HG03520 (cell line): ENCODE data around the gene MRTFB.
"Not testable (repeated sequence)": the region's sequence is repeated elsewhere in the genome, so short reads cannot be mapped to it uniquely, and the experiment has no call there.

Source experiments
- ATAC-seq: cut with Tn5 transposase; IDR thresholded peaks from one replicate; pipeline ENCODE4 v1.9.1; 2021; ENCODE audit warnings: mild to moderate bottlenecking, moderate library complexity; ENCODE audit not compliant: unreplicated experiment

MRTFB gene

GRCh38 chr16:14182999-14183398, 111.9 kb downstream of the MRTFB start:
- ATAC-seq, result no peak

GRCh38 chr16:14183962-14184361, 112.8 kb downstream of the MRTFB start:
- ATAC-seq, result not testable (repeated sequence)

- no peak for ATAC-seq
These were observed 115.1 kb downstream of the MRTFB start for GRCh38 chr16:14186007-14186794.

GRCh38 chr16:14186795-14187221, 115.7 kb downstream of the MRTFB start:
- no peak for ATAC-seq

- no peak for ATAC-seq
These were observed 116.6 kb downstream of the MRTFB start for GRCh38 chr16:14187517-14188338.

- ATAC-seq, result peak; percentile 64
These were observed 122.3 kb downstream of the MRTFB start for GRCh38 chr16:14193316-14193871.

GRCh38 chr16:14194721-14195120, 123.6 kb downstream of the MRTFB start:
- no peak for ATAC-seq

- no peak for ATAC-seq
These were observed 124.9 kb downstream of the MRTFB start for GRCh38 chr16:14196011-14196410.

- no peak for ATAC-seq
These were observed 125.4 kb downstream of the MRTFB start for GRCh38 chr16:14196539-14196938.

- ATAC-seq, result no peak
These were observed 126.9 kb downstream of the MRTFB start for GRCh38 chr16:14198012-14198411.

GRCh38 chr16:14198572-14198971, 127.5 kb downstream of the MRTFB start:
- ATAC-seq, result no peak

GRCh38 chr16:14199199-14199598, 128.1 kb downstream of the MRTFB start:
- ATAC-seq, result no peak

GRCh38 chr16:14199624-14200023, 128.5 kb downstream of the MRTFB start:
- no peak for ATAC-seq

- no peak for ATAC-seq
These were observed 131.0 kb downstream of the MRTFB start for GRCh38 chr16:14202095-14202494.

- no peak for ATAC-seq
These were observed 131.6 kb downstream of the MRTFB start for GRCh38 chr16:14202697-14203096.

GRCh38 chr16:14203166-14203565, 132.0 kb downstream of the MRTFB start:
- no peak for ATAC-seq

- no peak for ATAC-seq
These were observed 134.5 kb downstream of the MRTFB start for GRCh38 chr16:14205666-14206065.

GRCh38 chr16:14211856-14212543, 140.9 kb downstream of the MRTFB start:
- ATAC-seq, result no peak

- ATAC-seq, result no peak
These were observed 144.8 kb downstream of the MRTFB start for GRCh38 chr16:14215941-14216340.

GRCh38 chr16:14219983-14220382, 148.9 kb downstream of the MRTFB start:
- no peak for ATAC-seq

- ATAC-seq, result no peak
These were observed 152.5 kb downstream of the MRTFB start for GRCh38 chr16:14223632-14224031.
